GM12874 (cell line): ENCODE measurements around the gene MTX3.

ENCODE experiments used
- CTCF ChIP-seq: IDR thresholded peaks from 2 replicates; pipeline ENCODE4 v1.5.1; 2011; ENCODE audit warnings: low read depth, mild to moderate bottlenecking, control low read depth, low read length, moderate library complexity; ENCODE audit not compliant: insufficient read depth

MTX3 gene

DNA sequence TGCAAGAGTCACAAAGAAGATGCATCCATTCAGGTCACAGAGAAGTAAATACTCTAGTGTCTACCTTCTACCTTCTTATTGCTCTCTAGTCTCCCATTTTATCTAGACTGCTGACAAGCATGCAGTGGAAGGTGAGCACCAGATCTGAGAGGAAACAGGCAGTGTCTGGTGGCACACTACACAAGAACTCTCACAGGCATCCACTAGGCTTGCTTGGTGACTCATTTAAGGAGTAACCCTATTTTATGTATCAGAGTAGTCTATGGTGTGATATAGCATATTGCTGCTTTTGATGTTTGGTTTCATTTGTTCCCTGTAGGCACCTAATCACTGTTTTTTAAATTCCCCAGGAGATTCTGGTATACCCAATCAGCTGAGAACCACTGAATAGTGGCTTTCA, 42.5 kb upstream of the MTX3 start:
- no peak for TF ChIP-seq CTCF

DNA sequence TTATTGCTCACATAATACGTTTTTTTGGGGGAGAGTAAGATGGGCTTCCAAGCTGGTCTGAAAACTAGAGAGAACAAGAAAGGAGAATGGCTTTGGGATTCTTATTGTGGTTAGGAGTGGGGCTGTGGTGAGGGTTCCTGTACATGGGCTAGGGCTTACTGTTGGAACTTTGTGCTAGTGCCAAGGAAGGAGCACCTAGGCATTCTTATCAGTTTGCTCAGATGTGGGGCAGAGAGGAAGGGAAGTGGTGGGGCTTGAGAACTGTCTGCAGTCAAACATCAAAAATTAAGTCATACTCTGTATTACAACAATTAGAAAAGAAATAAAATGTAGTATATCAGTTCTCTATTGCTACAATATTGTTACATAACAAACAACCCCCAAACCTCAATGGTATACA, 40.0 kb upstream of the MTX3 start:
- TF ChIP-seq CTCF, result no peak

DNA sequence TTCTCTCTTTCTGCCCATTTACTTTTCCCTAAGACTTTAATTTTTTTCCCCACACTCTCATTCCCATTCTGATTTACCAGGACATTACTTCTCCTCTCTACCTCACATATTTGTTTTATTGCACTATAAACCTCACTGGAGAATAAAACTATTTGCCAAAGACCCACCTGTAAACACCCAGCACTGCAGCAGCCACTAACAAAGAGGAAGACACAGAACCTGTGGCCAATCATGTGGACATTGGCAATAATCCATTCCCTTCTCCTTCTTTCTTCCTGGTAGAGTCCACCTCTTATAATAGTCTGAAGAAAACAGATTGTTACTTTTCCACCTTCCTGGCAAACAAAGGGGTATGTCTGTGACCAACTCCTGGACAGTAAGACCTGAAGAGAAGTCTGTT, 35.8 kb upstream of the MTX3 start:
- no peak for TF ChIP-seq CTCF

GRCh38 chr5:80025069-80025468, 34.0 kb upstream of the MTX3 start:
- no peak for TF ChIP-seq CTCF

GRCh38 chr5:80010754-80011392, 19.8 kb upstream of the MTX3 start:
- no peak for TF ChIP-seq CTCF

DNA sequence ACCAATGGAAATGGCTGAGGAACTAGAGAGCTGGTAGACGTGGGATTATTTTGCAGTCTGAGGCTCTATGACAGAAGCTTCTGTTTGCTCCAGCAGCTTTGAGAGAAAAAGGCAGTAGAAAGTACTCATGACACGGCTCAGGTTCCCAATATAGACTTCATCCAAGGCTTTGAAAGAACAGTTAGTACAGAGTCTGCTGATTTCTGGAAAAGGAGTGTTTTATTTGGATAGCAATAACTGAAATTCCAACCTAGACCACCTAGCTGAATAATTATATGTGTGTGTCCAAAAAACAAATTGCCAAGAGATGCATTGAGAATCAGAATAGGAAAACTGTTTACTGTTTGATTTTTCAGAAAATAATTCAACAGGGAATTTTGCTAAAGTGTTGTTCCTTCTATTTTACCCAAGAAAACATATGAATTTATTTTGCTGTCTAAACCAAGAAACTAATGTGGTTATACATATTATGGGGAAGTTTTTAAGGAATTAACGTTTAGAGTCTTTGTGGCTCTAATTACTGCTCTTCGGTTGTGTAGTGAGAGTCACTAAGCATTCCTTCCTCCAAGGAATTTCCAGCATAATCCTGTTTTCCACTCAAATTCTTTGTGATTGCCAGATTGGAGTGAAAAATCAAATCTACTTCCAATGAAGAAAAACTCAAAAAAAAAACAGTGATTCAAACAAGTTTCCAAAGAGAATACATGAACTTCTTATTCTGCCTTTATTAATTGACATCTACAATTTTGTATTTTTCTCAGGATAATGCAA, 18.1 kb upstream of the MTX3 start:
- no peak for TF ChIP-seq CTCF

DNA sequence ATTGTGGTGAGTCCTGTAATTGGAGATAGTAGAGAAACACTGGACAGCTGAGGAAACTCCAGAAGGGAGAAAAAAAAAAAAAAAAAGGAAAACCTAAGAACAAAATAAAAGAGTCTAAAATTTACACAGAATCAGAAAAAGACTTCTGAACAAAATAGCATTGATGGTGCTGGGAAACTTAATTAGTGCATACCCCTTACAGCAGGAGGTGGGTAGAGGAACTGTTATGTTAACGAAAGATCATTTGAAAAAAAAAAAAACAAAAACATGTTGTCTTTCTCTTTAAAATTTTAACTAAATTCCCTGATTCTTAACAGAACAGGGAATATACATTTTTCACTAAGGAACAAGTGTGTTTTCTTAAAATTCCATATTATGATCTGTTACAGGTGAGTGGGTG, 11.6 kb upstream of the MTX3 start:
- no peak for TF ChIP-seq CTCF
